Cardiac muscle cell (in vitro differentiated cells and primary cell): ENCODE data around the gene PEBP1. TPM values are rescaled to one million over a fixed set of nuclear protein-coding genes. Genes with fewer than 3 reads are reported as not detected.
A peak's percentile ranks its signal among the peaks of the same experiment; 100 is the strongest.

Experiments used
- DNase-seq, 2 donors: peaks; one replicate each; pipeline versions ENCODE4 v3.0.0 to v3.0.0-alpha.2; 2010 to 2017; ENCODE audit warnings: low read depth in 1 of 2, low spot score in 1 of 2
- H3K27ac ChIP-seq: fragments of 200-600 bp; sonication (generic); 2 replicates; pipeline ENCODE4 v1.5.1; 2016
- H3K27me3 ChIP-seq: fragments of 200-600 bp; sonication (generic); 2 replicates; pipeline ENCODE4 v1.6.0; 2016; ENCODE audit warnings: control low read depth
- H3K36me3 ChIP-seq: fragments of 200-600 bp; sonication (generic); 2 replicates; pipeline ENCODE4 v1.5.1; 2016; ENCODE audit warnings: control low read depth
- H3K4me1 ChIP-seq: fragments of 200-600 bp; sonication (generic); 2 replicates; pipeline ENCODE4 v1.8.1; 2017; ENCODE audit warnings: low read depth, mild to moderate bottlenecking, mixed run types
- H3K4me3 ChIP-seq: fragments of 200-600 bp; sonication (generic); 2 replicates; pipeline ENCODE4 v1.5.1; 2016; ENCODE audit warnings: mild to moderate bottlenecking
- H3K9me3 ChIP-seq: fragments of 200-600 bp; sonication (generic); 2 replicates; pipeline ENCODE4 v1.5.1; 2017; ENCODE audit warnings: low read depth, mild to moderate bottlenecking, control low read depth
- polyA plus RNA-seq: library from polyadenylated mRNA; unstranded; fragments of >200 nt; fragmentation: Nextera tagmentation; extraction: Ambion mirVana; gene quantifications from 2 replicates; pipeline ENCODE4 v1.2.1, GENCODE V29; 2016
- total RNA-seq: library from RNA; depleted of rRNA; stranded (reverse); fragments of >200 nt; gene quantifications from 2 replicates; pipeline ENCODE4 v1.2.3, GENCODE V29; 2016
- TF ChIP-seq, protein P1 (sequence below): IDR thresholded peaks from 2 replicates; pipeline ENCODE4 v1.5.1; 2012; ENCODE audit warnings: low read depth, mild to moderate bottlenecking, low read length

PEBP1 gene
- total and polyA plus RNA-seq, 2 experiments from 2014 or later: 408 to 468 TPM

DNA sequence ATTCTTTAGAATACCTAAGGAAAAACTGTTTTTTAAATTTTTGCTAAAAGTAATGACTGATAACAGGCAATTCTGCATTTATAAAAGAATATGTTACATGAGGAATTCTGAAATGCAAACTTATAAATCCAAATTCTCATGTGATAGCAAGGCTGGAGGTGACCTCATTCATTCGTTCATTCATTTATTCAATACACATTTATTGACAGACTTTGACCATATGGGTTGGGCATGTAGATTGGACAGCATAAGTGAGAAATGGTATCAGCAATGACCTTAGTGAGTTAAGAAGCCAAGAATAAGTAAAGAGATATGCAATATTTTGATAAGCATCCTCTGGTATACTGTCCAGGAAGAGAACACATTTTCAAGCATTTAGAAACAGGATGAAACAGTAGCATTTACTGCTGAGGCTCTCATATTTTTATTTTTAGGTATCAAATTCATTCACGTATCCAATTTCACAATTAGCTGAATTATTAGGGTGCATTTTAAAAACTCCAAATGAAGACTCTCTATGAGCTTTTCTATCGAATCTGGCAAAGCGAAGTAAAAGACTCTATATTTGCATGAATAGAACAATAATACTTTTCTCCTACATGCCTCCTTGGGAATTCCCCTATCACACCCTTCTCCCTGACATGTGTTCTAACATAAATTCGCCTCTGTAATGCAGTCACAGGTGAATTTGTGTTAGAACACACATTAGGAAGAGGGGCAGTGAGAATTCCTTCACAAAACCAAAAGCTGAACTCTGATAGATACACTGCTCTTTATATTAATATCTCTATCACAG lies 49.9 kb downstream of the PEBP1 start:
- no peaks in the 10 kb centered on the region for H3K9me3 ChIP-seq
- H3K27ac ChIP-seq: no peak overlapping the region
- H3K27me3 ChIP-seq: no peaks in the 10 kb centered on the region
- TF ChIP-seq, protein P1, sequence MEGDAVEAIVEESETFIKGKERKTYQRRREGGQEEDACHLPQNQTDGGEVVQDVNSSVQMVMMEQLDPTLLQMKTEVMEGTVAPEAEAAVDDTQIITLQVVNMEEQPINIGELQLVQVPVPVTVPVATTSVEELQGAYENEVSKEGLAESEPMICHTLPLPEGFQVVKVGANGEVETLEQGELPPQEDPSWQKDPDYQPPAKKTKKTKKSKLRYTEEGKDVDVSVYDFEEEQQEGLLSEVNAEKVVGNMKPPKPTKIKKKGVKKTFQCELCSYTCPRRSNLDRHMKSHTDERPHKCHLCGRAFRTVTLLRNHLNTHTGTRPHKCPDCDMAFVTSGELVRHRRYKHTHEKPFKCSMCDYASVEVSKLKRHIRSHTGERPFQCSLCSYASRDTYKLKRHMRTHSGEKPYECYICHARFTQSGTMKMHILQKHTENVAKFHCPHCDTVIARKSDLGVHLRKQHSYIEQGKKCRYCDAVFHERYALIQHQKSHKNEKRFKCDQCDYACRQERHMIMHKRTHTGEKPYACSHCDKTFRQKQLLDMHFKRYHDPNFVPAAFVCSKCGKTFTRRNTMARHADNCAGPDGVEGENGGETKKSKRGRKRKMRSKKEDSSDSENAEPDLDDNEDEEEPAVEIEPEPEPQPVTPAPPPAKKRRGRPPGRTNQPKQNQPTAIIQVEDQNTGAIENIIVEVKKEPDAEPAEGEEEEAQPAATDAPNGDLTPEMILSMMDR: no peak
- peaks cover 14% of the 10 kb centered on the region for H3K4me1 ChIP-seq
- H3K36me3 ChIP-seq: no peaks in the 10 kb centered on the region
- no peak for DNase-seq
- no peak overlapping the region for H3K4me3 ChIP-seq

- Histone ChIP-seq H3K4me3 (no peak overlapping the region), H3K36me3 (no peaks in the 10 kb centered on the region), H3K4me1 (peaks cover 15% of the 10 kb centered on the region), H3K27me3 (no peaks in the 10 kb centered on the region), H3K27ac (no peak overlapping the region), H3K9me3 (no peaks in the 10 kb centered on the region)
- TF ChIP-seq, protein P1: no peak
- peak in 1 of 2 donors; percentile 32 for DNase-seq
Measured at GRCh38 chr12:118187751-118188435, 52.0 kb downstream of the PEBP1 start.

DNA sequence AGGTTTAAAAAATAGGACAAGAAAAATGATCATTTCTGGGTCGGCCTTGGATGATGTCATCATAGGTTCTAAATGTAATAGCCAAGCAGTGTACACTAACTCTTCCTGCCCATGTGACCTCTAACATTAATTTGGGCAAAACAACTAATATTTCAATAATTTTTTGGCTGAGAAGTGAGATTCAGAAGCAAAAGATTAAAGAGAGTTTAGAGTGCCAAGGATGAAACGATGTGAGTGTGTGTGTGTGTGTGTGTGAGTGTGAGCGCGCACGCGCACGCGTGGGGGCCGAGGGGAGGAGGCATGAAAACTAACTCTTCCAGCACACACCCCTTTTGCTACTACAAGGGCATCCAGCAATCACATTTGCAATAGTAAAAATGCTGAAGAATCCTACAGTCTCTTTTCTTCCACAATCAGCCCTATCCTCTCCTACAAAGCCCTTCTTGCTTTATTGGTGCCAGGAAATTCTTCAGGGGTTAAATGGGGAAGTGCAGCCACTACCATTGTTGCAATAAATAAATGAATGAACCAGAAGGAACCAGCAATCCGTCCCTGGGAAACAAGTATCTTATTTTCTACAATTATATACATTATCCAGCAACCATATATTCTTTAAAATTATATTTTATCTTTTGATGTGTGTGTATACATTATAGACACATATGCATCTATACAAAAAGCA lies 52.9 kb downstream of the PEBP1 start:
- DNase-seq: peak in 1 of 2 donors; percentile 80
- no peaks in the 10 kb centered on the region for H3K9me3 ChIP-seq
- peak overlapping the region; percentile 9 for H3K4me3 ChIP-seq
- no peaks in the 10 kb centered on the region for H3K27me3 ChIP-seq
- H3K36me3 ChIP-seq: no peaks in the 10 kb centered on the region
- TF ChIP-seq, protein P1: no peak
- H3K4me1 ChIP-seq: peaks cover 15% of the 10 kb centered on the region
- peak overlapping the region; percentile 98 for H3K27ac ChIP-seq

DNA sequence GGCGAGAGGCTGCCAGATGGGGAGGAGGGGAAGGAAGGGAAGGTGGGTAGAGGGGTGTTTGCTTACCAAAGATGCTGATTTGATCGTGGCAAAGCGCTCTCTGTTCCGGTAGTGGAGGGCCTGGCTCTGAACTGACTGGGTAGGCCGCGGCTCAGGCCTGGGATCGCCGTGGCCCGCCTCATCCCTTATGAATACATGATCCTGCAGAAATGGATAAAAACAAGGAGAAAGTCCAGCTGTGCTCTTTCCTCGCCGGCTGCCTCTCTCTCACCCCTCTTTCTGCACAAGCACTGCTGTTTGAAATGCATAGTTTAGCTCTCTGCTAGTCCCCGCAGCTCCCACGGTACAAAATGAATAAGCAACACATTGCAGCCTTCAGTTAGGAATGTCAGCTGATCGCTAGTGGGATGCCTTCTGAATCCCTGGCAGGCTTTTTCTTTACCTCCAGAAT lies 53.8 kb downstream of the PEBP1 start:
- peak; percentile 71 to 80 for DNase-seq
- H3K36me3 ChIP-seq: no peaks in the 10 kb centered on the region
- H3K27me3 ChIP-seq: no peaks in the 10 kb centered on the region
- peak overlapping the region; percentile 15 for H3K4me3 ChIP-seq
- peaks cover 15% of the 10 kb centered on the region for H3K4me1 ChIP-seq
- no peaks in the 10 kb centered on the region for H3K9me3 ChIP-seq
- TF ChIP-seq, protein P1: no peak
- peak overlapping the region; percentile 98 for H3K27ac ChIP-seq

GRCh38 chr12:118190266-118190665 lies 54.3 kb downstream of the PEBP1 start:
- H3K4me3 ChIP-seq: no peak overlapping the region
- H3K27me3 ChIP-seq: no peaks in the 10 kb centered on the region
- H3K27ac ChIP-seq: peak overlapping the region; percentile 98
- no peaks in the 10 kb centered on the region for H3K36me3 ChIP-seq
- DNase-seq: peak; percentile 15 to 50
- TF ChIP-seq, protein P1: no peak
- peaks cover 15% of the 10 kb centered on the region for H3K4me1 ChIP-seq
- no peaks in the 10 kb centered on the region for H3K9me3 ChIP-seq
